ENCODE measurements around the gene NOD1. TPM values are rescaled to one million over a fixed set of nuclear protein-coding genes. Genes with fewer than 3 reads are reported as not detected.

The NOD1 gene
- total and polyA plus RNA-seq, 8 donors = 2.3 to 18.3 (median 5.5) TPM

GRCh38 chr7:30524545-30524944 is 46.0 kb upstream of the NOD1 start:
- TF ChIP-seq POLR2AphosphoS5 (IDR thresholded peaks at IDR 0.05) (no peak), POLR2A (IDR thresholded peaks at IDR 0.05) (no peak), CTCF (IDR thresholded peaks at IDR 0.05) (no peak), EP300 (IDR thresholded peaks at IDR 0.05) (no peak)
- intact Hi-C loops (cut with DNase I; ENCODE audit: low total_unique reads) = no loop called here
- peaks cover 0 to 25% (median 12%) of the 10 kb centered on the region in 4 donors for H3K4me1 ChIP-seq
- WGBS, 5 donors = 20 to 51% (median 30%) methylated on average over 2 of the region's 2 CpGs
- DNase-seq = peak in 1 of 2 donors; percentile 44
- no peaks in the 10 kb centered on the region for H3K27me3 ChIP-seq
- H3K27ac ChIP-seq = peak overlapping the region in 1 of 5 donors; percentile 38
- H3K36me3 ChIP-seq = no peaks in the 10 kb centered on the region
- no peaks in the 10 kb centered on the region for H3K9me3 ChIP-seq
- no peak overlapping the region for H3K4me3 ChIP-seq

- no peaks in the 10 kb centered on the region for H3K36me3 ChIP-seq
- intact Hi-C loops (cut with DNase I; ENCODE audit: low total_unique reads) = no loop called here
- no peaks in the 10 kb centered on the region for H3K9me3 ChIP-seq
- H3K4me3 ChIP-seq = no peak overlapping the region
- H3K27me3 ChIP-seq = no peaks in the 10 kb centered on the region
- H3K27ac ChIP-seq = no peak overlapping the region
- no peak for DNase-seq
- peaks cover 0 to 25% (median 12%) of the 10 kb centered on the region in 4 donors for H3K4me1 ChIP-seq
- TF ChIP-seq POLR2AphosphoS5 (IDR thresholded peaks at IDR 0.05) = no peak
- no peak for TF ChIP-seq CTCF (IDR thresholded peaks at IDR 0.05)
- no peak for TF ChIP-seq POLR2A (IDR thresholded peaks at IDR 0.05)
- TF ChIP-seq EP300 (IDR thresholded peaks at IDR 0.05) = no peak
- 88 to 97% (median 95%) methylated on average over 2 of the region's 2 CpGs for WGBS, 5 donors
These were observed 44.9 kb upstream of the NOD1 start for GRCh38 chr7:30523466-30523865.

- WGBS, 5 donors = 69 to 83% (median 74%) methylated on average over 3 of the region's 3 CpGs
- Histone ChIP-seq H3K4me3 (no peak overlapping the region), H3K9me3 (no peaks in the 10 kb centered on the region), H3K4me1 (peaks cover 0 to 25% (median 12%) of the 10 kb centered on the region in 4 donors), H3K27me3 (no peaks in the 10 kb centered on the region), H3K27ac (no peak overlapping the region), H3K36me3 (no peaks in the 10 kb centered on the region)
- TF ChIP-seq POLR2A (IDR thresholded peaks at IDR 0.05) = no peak
- TF ChIP-seq CTCF (IDR thresholded peaks at IDR 0.05) = no peak
- no peak for TF ChIP-seq EP300 (IDR thresholded peaks at IDR 0.05)
- no peak for TF ChIP-seq POLR2AphosphoS5 (IDR thresholded peaks at IDR 0.05)
- no peak for DNase-seq
- intact Hi-C loops (cut with DNase I; ENCODE audit: low total_unique reads) = no loop called here
These were observed 43.6 kb upstream of the NOD1 start for GRCh38 chr7:30522159-30522558.

GRCh38 chr7:30521532-30521931 is 42.9 kb upstream of the NOD1 start:
- Histone ChIP-seq H3K9me3 (no peaks in the 10 kb centered on the region), H3K27ac (no peak overlapping the region), H3K27me3 (no peaks in the 10 kb centered on the region), H3K4me3 (no peak overlapping the region), H3K4me1 (peaks cover 0 to 25% (median 12%) of the 10 kb centered on the region in 4 donors), H3K36me3 (no peaks in the 10 kb centered on the region)
- intact Hi-C loops (cut with DNase I; ENCODE audit: low total_unique reads) = no loop called here
- DNase-seq = peak in 1 of 2 donors; percentile 28
- no peak for TF ChIP-seq EP300 (IDR thresholded peaks at IDR 0.05)
- no peak for TF ChIP-seq CTCF (IDR thresholded peaks at IDR 0.05)
- no peak for TF ChIP-seq POLR2AphosphoS5 (IDR thresholded peaks at IDR 0.05)
- no peak for TF ChIP-seq POLR2A (IDR thresholded peaks at IDR 0.05)
- 52 to 79% (median 64%) methylated on average over 1 of the region's 1 CpG for WGBS, 5 donors
